ENCODE results near the gene PHIP. TPM values are rescaled to one million over a fixed set of nuclear protein-coding genes. Genes with fewer than 3 reads are reported as not detected.

PHIP gene
- total RNA-seq, 1 donor from 2014 or later, result 129 TPM

DNA sequence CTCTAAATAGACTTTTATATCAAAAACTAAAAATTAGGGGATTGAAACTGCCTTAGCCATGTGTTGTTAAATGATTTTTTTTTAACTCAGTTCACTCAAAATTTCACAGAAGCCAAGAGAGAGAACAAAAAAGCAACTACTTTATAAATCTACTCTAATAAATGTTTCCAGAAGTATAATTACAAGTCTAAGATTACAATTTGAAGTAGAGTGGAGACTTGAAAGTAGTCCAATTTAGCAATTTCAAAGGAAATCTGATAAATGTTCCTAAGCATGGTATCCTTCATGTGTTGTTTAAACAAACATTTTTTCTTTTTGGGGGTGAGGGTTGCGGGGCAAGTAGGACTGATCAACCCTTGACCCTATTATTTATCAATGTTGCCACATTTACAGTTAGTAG lies 72.6 kb downstream of the PHIP start:
- Mint-ChIP-seq H3K27me3 (ENCODE audit: insufficient read depth, low read depth) (no peaks in the 10 kb centered on the region), H3K36me3 (peaks cover 30% of the 10 kb centered on the region), H3K4me1 (no peaks in the 10 kb centered on the region), H3K27ac (no peak overlapping the region), H3K9me3 (no peaks in the 10 kb centered on the region), H3K4me3 (no peak overlapping the region)
- Histone ChIP-seq H3K79me2 (ENCODE audit: low read depth) (peaks cover 10% of the 10 kb centered on the region), H4K20me1 (ENCODE audit: low read depth) (no peaks in the 10 kb centered on the region), H2AFZ (replicated peaks) (no peak overlapping the region), H3K4me1 (no peaks in the 10 kb centered on the region), H3K9me3 (ENCODE audit: low read depth) (no peaks in the 10 kb centered on the region), H3K4me3 (no peak overlapping the region), H3K9ac (no peak overlapping the region), H3K4me2 (no peak overlapping the region), H3K27ac (no peak overlapping the region), H3F3A (ENCODE audit: low read depth) (no peaks in the 10 kb centered on the region), H3K36me3 (peaks cover 47% of the 10 kb centered on the region), H3K27me3 (no peaks in the 10 kb centered on the region)
- DNase-seq (ENCODE audit: low spot score), result no peak
- no peak for TF ChIP-seq EZH2phosphoT487 (IDR thresholded peaks at IDR 0.05)
- TF ChIP-seq, protein P1, sequence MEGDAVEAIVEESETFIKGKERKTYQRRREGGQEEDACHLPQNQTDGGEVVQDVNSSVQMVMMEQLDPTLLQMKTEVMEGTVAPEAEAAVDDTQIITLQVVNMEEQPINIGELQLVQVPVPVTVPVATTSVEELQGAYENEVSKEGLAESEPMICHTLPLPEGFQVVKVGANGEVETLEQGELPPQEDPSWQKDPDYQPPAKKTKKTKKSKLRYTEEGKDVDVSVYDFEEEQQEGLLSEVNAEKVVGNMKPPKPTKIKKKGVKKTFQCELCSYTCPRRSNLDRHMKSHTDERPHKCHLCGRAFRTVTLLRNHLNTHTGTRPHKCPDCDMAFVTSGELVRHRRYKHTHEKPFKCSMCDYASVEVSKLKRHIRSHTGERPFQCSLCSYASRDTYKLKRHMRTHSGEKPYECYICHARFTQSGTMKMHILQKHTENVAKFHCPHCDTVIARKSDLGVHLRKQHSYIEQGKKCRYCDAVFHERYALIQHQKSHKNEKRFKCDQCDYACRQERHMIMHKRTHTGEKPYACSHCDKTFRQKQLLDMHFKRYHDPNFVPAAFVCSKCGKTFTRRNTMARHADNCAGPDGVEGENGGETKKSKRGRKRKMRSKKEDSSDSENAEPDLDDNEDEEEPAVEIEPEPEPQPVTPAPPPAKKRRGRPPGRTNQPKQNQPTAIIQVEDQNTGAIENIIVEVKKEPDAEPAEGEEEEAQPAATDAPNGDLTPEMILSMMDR (IDR thresholded peaks at IDR 0.05), result no peak
- TF ChIP-seq EZH2 (IDR thresholded peaks at IDR 0.05), result no peak

DNA sequence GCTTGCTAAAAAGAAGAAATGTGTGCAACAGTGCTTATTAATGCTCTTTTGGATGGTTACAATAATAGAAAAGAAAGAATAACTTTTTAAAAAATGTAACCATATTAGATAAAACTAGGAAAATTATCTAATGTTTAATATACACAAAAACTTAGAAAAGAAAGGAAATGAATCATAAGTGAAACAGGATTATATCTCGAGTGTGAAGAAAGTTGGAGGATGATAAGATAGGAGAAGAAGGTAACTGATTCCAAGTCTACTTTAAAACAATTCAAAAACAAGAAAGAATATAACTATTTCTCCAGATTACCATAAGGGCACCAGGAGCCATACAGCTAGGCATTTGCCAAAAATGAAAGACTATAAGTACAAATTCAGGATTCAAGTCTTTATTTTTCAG lies 73.0 kb downstream of the PHIP start:
- Histone ChIP-seq H3K36me3 (peaks cover 50% of the 10 kb centered on the region), H3K4me2 (no peak overlapping the region), H2AFZ (replicated peaks) (no peak overlapping the region), H3F3A (ENCODE audit: low read depth) (no peaks in the 10 kb centered on the region), H3K4me3 (no peak overlapping the region), H3K9ac (no peak overlapping the region), H3K27me3 (no peaks in the 10 kb centered on the region), H4K20me1 (ENCODE audit: low read depth) (no peaks in the 10 kb centered on the region), H3K27ac (no peak overlapping the region), H3K4me1 (no peaks in the 10 kb centered on the region), H3K9me3 (ENCODE audit: low read depth) (no peaks in the 10 kb centered on the region), H3K79me2 (ENCODE audit: low read depth) (peaks cover 13% of the 10 kb centered on the region)
- H3K27ac Mint-ChIP-seq, result no peak overlapping the region
- H3K36me3 Mint-ChIP-seq, result peaks cover 31% of the 10 kb centered on the region
- H3K27me3 Mint-ChIP-seq (ENCODE audit: insufficient read depth, low read depth), result no peaks in the 10 kb centered on the region
- no peak for DNase-seq (ENCODE audit: low spot score)
- no peak overlapping the region for H3K4me3 Mint-ChIP-seq
- H3K4me1 Mint-ChIP-seq, result no peaks in the 10 kb centered on the region
- TF ChIP-seq EZH2phosphoT487 (IDR thresholded peaks at IDR 0.05) (no peak), EZH2 (IDR thresholded peaks at IDR 0.05) (no peak)
- TF ChIP-seq, protein P1 (IDR thresholded peaks at IDR 0.05), result no peak
- H3K9me3 Mint-ChIP-seq, result no peaks in the 10 kb centered on the region

DNA sequence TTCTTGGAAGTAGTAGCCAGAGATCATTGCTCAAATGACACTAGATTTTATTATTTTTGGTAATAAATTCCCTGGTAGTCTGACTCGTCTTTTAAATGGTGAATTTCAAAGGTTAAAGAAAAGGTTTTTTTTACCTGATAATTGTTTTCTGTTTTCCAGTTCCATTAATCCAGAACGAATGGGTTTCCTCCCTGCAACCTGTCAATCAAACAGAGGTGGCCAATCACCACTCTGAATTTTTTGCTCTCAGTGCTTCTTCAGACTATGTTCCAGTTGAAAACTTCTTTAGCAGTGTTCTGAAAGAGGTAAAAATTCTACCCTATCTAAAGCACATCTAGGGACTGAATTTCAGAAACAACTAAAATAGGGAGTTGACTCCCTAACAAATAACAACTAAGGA lies 73.8 kb downstream of the PHIP start:
- H3K27ac ChIP-seq, result no peak overlapping the region
- no peak for TF ChIP-seq EZH2 (IDR thresholded peaks at IDR 0.05)
- no peak for TF ChIP-seq EZH2phosphoT487 (IDR thresholded peaks at IDR 0.05)
- TF ChIP-seq, protein P1 (IDR thresholded peaks at IDR 0.05), result no peak
- Mint-ChIP-seq H3K9me3 (no peaks in the 10 kb centered on the region), H3K27ac (no peak overlapping the region), H3K4me3 (no peak overlapping the region), H3K27me3 (ENCODE audit: insufficient read depth, low read depth) (no peaks in the 10 kb centered on the region), H3K36me3 (peaks cover 35% of the 10 kb centered on the region), H3K4me1 (no peaks in the 10 kb centered on the region)
- H3K9ac ChIP-seq, result no peak overlapping the region
- H3F3A ChIP-seq (ENCODE audit: low read depth), result no peaks in the 10 kb centered on the region
- H3K4me2 ChIP-seq, result no peak overlapping the region
- no peak overlapping the region for H2AFZ ChIP-seq (replicated peaks)
- no peaks in the 10 kb centered on the region for H3K27me3 ChIP-seq
- H4K20me1 ChIP-seq (ENCODE audit: low read depth), result no peaks in the 10 kb centered on the region
- no peaks in the 10 kb centered on the region for H3K4me1 ChIP-seq
- H3K4me3 ChIP-seq, result no peak overlapping the region
- H3K36me3 ChIP-seq, result peaks cover 56% of the 10 kb centered on the region
- H3K9me3 ChIP-seq (ENCODE audit: low read depth), result no peaks in the 10 kb centered on the region
- peaks cover 15% of the 10 kb centered on the region for H3K79me2 ChIP-seq (ENCODE audit: low read depth)
- no peak for DNase-seq (ENCODE audit: low spot score)
